Measurements from ENCODE around the gene UBAC2. TPM values are rescaled to one million over a fixed set of nuclear protein-coding genes. Genes with fewer than 3 reads are reported as not detected.
A peak's percentile ranks its signal among the peaks of the same experiment; 100 is the strongest.

Gene UBAC2
- total and polyA plus RNA-seq, 5 donors from 2014 or later: 62.8 to 122 (median 101) TPM

GRCh38 chr13:99159331-99160061 is 41.2 kb upstream of the UBAC2 start:
- no peaks in the 10 kb centered on the region for H3K4me1 ChIP-seq (ENCODE audit: control insufficient read depth, insufficient read depth, low read length, poor library complexity, severe bottlenecking)
- H3K36me3 Mint-ChIP-seq: no peaks in the 10 kb centered on the region
- H3K27ac ChIP-seq (ENCODE audit: insufficient read depth, low read length, poor library complexity, severe bottlenecking): no peak overlapping the region
- DNase-seq (no peak), ATAC-seq (ENCODE audit: low read depth in 2 of 2) (no peak)
- H3K9me3 Mint-ChIP-seq: peaks cover 0 to 1% (median 0%) of the 10 kb centered on the region in 7 donors
- no peaks in the 10 kb centered on the region for H3K4me1 Mint-ChIP-seq
- H3K4me3 Mint-ChIP-seq: no peak overlapping the region
- H3K27me3 ChIP-seq (ENCODE audit: control insufficient read depth, insufficient read depth, low read length): peaks cover 19% of the 10 kb centered on the region
- no peak overlapping the region for H3K4me3 ChIP-seq (ENCODE audit: low read depth, low read length)
- no peaks in the 10 kb centered on the region for H3K36me3 ChIP-seq (ENCODE audit: control insufficient read depth, insufficient read depth, low read length)
- H3K27me3 Mint-ChIP-seq: peaks cover 8% of the 10 kb centered on the region
- H3K9me3 ChIP-seq (ENCODE audit: control insufficient read depth in 2 of 2, low read length in 2 of 2): no peaks in the 10 kb centered on the region
- peak overlapping the region in 1 of 3 donors; percentile 16 for H3K27ac Mint-ChIP-seq

- H3K27ac Mint-ChIP-seq: no peak overlapping the region
- no peaks in the 10 kb centered on the region for H3K4me1 Mint-ChIP-seq
- no peak overlapping the region for H3K27ac ChIP-seq (ENCODE audit: insufficient read depth, low read length, poor library complexity, severe bottlenecking)
- ATAC-seq (ENCODE audit: low read depth in 2 of 2): no peak
- H3K9me3 ChIP-seq (ENCODE audit: control insufficient read depth in 2 of 2, low read length in 2 of 2): no peaks in the 10 kb centered on the region
- no peaks in the 10 kb centered on the region for H3K36me3 ChIP-seq (ENCODE audit: control insufficient read depth, insufficient read depth, low read length)
- H3K9me3 Mint-ChIP-seq: peaks cover 0 to 1% (median 0%) of the 10 kb centered on the region in 7 donors
- H3K4me3 Mint-ChIP-seq: no peak overlapping the region
- H3K36me3 Mint-ChIP-seq: no peaks in the 10 kb centered on the region
- DNase-seq: no peak
- peaks cover 9% of the 10 kb centered on the region for H3K27me3 Mint-ChIP-seq
- H3K27me3 ChIP-seq (ENCODE audit: control insufficient read depth, insufficient read depth, low read length): peaks cover 19% of the 10 kb centered on the region
- no peak overlapping the region for H3K4me3 ChIP-seq (ENCODE audit: low read depth, low read length)
- H3K4me1 ChIP-seq (ENCODE audit: control insufficient read depth, insufficient read depth, low read length, poor library complexity, severe bottlenecking): no peaks in the 10 kb centered on the region
Observed at GRCh38 chr13:99160415-99160814, 40.2 kb upstream of the UBAC2 start.

GRCh38 chr13:99161512-99161911 is 39.1 kb upstream of the UBAC2 start:
- no peak for ATAC-seq (ENCODE audit: low read depth in 2 of 2)
- Mint-ChIP-seq H3K4me1 (no peaks in the 10 kb centered on the region), H3K27me3 (peaks cover 9% of the 10 kb centered on the region), H3K36me3 (no peaks in the 10 kb centered on the region), H3K9me3 (peaks cover 0 to 1% (median 0%) of the 10 kb centered on the region in 7 donors), H3K4me3 (no peak overlapping the region), H3K27ac (no peak overlapping the region)
- Histone ChIP-seq H3K36me3 (ENCODE audit: control insufficient read depth, insufficient read depth, low read length) (no peaks in the 10 kb centered on the region), H3K4me3 (ENCODE audit: low read depth, low read length) (no peak overlapping the region), H3K27ac (ENCODE audit: insufficient read depth, low read length, poor library complexity, severe bottlenecking) (no peak overlapping the region), H3K4me1 (ENCODE audit: control insufficient read depth, insufficient read depth, low read length, poor library complexity, severe bottlenecking) (no peaks in the 10 kb centered on the region), H3K9me3 (ENCODE audit: control insufficient read depth in 2 of 2, low read length in 2 of 2) (no peaks in the 10 kb centered on the region), H3K27me3 (ENCODE audit: control insufficient read depth, insufficient read depth, low read length) (peaks cover 19% of the 10 kb centered on the region)
- DNase-seq: no peak

- Histone ChIP-seq H3K4me3 (ENCODE audit: low read depth, low read length) (no peak overlapping the region), H3K9me3 (ENCODE audit: control insufficient read depth in 2 of 2, low read length in 2 of 2) (no peaks in the 10 kb centered on the region), H3K27me3 (ENCODE audit: control insufficient read depth, insufficient read depth, low read length) (peaks cover 19% of the 10 kb centered on the region), H3K36me3 (ENCODE audit: control insufficient read depth, insufficient read depth, low read length) (no peaks in the 10 kb centered on the region), H3K27ac (ENCODE audit: insufficient read depth, low read length, poor library complexity, severe bottlenecking) (no peak overlapping the region), H3K4me1 (ENCODE audit: control insufficient read depth, insufficient read depth, low read length, poor library complexity, severe bottlenecking) (no peaks in the 10 kb centered on the region)
- Mint-ChIP-seq H3K27me3 (peaks cover 9% of the 10 kb centered on the region), H3K27ac (no peak overlapping the region), H3K36me3 (no peaks in the 10 kb centered on the region), H3K9me3 (peaks cover 0 to 1% (median 0%) of the 10 kb centered on the region in 7 donors), H3K4me1 (no peaks in the 10 kb centered on the region), H3K4me3 (no peak overlapping the region)
- no peak for ATAC-seq (ENCODE audit: low read depth in 2 of 2)
- no peak for DNase-seq
Observed at GRCh38 chr13:99162567-99163361, 37.9 kb upstream of the UBAC2 start.

GRCh38 chr13:99164226-99164625 is 36.4 kb upstream of the UBAC2 start:
- DNase-seq (no peak), ATAC-seq (ENCODE audit: low read depth in 2 of 2) (no peak)
- Mint-ChIP-seq H3K9me3 (peaks cover 0 to 1% (median 0%) of the 10 kb centered on the region in 7 donors), H3K4me1 (no peaks in the 10 kb centered on the region), H3K4me3 (no peak overlapping the region), H3K27me3 (peaks cover 9% of the 10 kb centered on the region), H3K36me3 (no peaks in the 10 kb centered on the region), H3K27ac (no peak overlapping the region)
- Histone ChIP-seq H3K4me1 (ENCODE audit: control insufficient read depth, insufficient read depth, low read length, poor library complexity, severe bottlenecking) (no peaks in the 10 kb centered on the region), H3K27ac (ENCODE audit: insufficient read depth, low read length, poor library complexity, severe bottlenecking) (no peak overlapping the region), H3K36me3 (ENCODE audit: control insufficient read depth, insufficient read depth, low read length) (no peaks in the 10 kb centered on the region), H3K27me3 (ENCODE audit: control insufficient read depth, insufficient read depth, low read length) (peaks cover 17% of the 10 kb centered on the region), H3K4me3 (ENCODE audit: low read depth, low read length) (no peak overlapping the region), H3K9me3 (ENCODE audit: control insufficient read depth in 2 of 2, low read length in 2 of 2) (no peaks in the 10 kb centered on the region)

- Histone ChIP-seq H3K9me3 (ENCODE audit: control insufficient read depth in 2 of 2, low read length in 2 of 2) (no peaks in the 10 kb centered on the region), H3K27ac (ENCODE audit: insufficient read depth, low read length, poor library complexity, severe bottlenecking) (no peak overlapping the region), H3K4me1 (ENCODE audit: control insufficient read depth, insufficient read depth, low read length, poor library complexity, severe bottlenecking) (no peaks in the 10 kb centered on the region), H3K4me3 (ENCODE audit: low read depth, low read length) (no peak overlapping the region), H3K27me3 (ENCODE audit: control insufficient read depth, insufficient read depth, low read length) (peaks cover 3% of the 10 kb centered on the region), H3K36me3 (ENCODE audit: control insufficient read depth, insufficient read depth, low read length) (no peaks in the 10 kb centered on the region)
- Mint-ChIP-seq H3K27ac (no peak overlapping the region), H3K4me1 (no peaks in the 10 kb centered on the region), H3K36me3 (no peaks in the 10 kb centered on the region), H3K27me3 (peaks cover 4% of the 10 kb centered on the region), H3K4me3 (no peak overlapping the region), H3K9me3 (no peaks in the 10 kb centered on the region)
- ATAC-seq (ENCODE audit: low read depth in 2 of 2): no peak
- no peak for DNase-seq
Observed at GRCh38 chr13:99165753-99166587, 34.7 kb upstream of the UBAC2 start.

GRCh38 chr13:99172951-99173350 is 27.7 kb upstream of the UBAC2 start:
- Mint-ChIP-seq H3K27me3 (peaks cover 13% of the 10 kb centered on the region), H3K36me3 (no peaks in the 10 kb centered on the region), H3K4me3 (no peak overlapping the region), H3K4me1 (peaks cover 0 to 12% (median 7%) of the 10 kb centered on the region in 4 donors), H3K27ac (no peak overlapping the region), H3K9me3 (no peaks in the 10 kb centered on the region)
- H3K9me3 ChIP-seq (ENCODE audit: control insufficient read depth in 2 of 2, low read length in 2 of 2): no peaks in the 10 kb centered on the region
- no peak overlapping the region for H3K27ac ChIP-seq (ENCODE audit: insufficient read depth, low read length, poor library complexity, severe bottlenecking)
- no peak overlapping the region for H3K4me3 ChIP-seq (ENCODE audit: low read depth, low read length)
- H3K36me3 ChIP-seq (ENCODE audit: control insufficient read depth, insufficient read depth, low read length): no peaks in the 10 kb centered on the region
- DNase-seq (no peak), ATAC-seq (ENCODE audit: low read depth in 2 of 2) (no peak)
- peaks cover 10% of the 10 kb centered on the region for H3K4me1 ChIP-seq (ENCODE audit: control insufficient read depth, insufficient read depth, low read length, poor library complexity, severe bottlenecking)
- H3K27me3 ChIP-seq (ENCODE audit: control insufficient read depth, insufficient read depth, low read length): no peaks in the 10 kb centered on the region
